Activated T-helper 1 cell treated with anti-CD3 and anti-CD28 coated beads, Interleukin-2, amount 50 U/mL, for 16 hours (primary cell): Measurements from ENCODE around the gene TNFRSF1B.

Source experiments
- DNase-seq, 2 donors: peaks; one replicate each; pipeline ENCODE4 v3.0.0-alpha.2; 2020; ENCODE audit warnings: low read depth in 1 of 2, low spot score in 1 of 2

Gene TNFRSF1B

GRCh38 chr1:12141163-12141850 is 25.5 kb upstream of the TNFRSF1B start:
- no peak for DNase-seq

DNA sequence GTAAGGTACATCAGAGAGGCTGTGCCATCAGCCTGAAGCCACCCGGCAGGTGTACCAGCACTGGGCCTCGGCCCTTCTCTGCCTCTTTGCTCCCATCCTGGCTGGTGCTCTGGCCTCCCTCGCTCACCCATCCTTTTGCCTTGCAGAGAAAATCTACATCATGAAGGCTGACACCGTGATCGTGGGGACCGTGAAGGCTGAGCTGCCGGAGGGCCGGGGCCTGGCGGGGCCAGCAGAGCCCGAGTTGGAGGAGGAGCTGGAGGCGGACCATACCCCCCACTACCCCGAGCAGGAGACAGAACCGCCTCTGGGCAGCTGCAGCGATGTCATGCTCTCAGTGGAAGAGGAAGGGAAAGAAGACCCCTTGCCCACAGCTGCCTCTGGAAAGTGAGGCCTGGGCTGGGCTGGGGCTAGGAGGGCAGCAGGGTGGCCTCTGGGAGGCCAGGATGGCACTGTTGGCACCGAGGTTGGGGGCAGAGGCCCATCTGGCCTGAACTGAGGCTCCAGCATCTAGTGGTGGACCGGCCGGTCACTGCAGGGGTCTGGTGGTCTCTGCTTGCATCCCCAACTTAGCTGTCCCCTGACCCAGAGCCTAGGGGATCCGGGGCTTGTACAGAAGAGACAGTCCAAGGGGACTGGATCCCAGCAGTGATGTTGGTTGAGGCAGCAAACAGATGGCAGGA is 24.5 kb upstream of the TNFRSF1B start:
- no peak for DNase-seq

GRCh38 chr1:12142891-12143630 is 23.7 kb upstream of the TNFRSF1B start:
- DNase-seq = no peak

- no peak for DNase-seq
Observed at GRCh38 chr1:12143631-12144155, 23.1 kb upstream of the TNFRSF1B start.

DNA sequence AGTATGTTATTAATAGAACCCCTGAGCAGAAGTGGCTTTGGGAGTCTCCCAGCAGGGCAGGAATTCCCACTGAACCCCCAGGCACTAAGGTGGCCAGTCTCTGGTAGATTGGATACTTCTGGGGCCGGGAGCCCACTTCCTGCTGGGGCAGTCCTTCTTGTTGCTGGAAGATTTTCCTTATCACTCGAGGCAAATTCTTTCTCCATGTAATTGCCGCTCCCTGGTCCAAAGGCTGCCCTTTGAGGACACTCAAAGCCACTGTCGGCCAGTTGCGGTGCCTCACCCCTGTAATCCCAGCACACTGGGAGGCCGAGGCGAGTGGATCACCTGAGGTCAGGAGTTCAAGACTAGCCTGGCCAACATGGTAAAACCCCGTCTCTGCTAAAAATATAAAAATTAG is 22.6 kb upstream of the TNFRSF1B start:
- no peak for DNase-seq

DNA sequence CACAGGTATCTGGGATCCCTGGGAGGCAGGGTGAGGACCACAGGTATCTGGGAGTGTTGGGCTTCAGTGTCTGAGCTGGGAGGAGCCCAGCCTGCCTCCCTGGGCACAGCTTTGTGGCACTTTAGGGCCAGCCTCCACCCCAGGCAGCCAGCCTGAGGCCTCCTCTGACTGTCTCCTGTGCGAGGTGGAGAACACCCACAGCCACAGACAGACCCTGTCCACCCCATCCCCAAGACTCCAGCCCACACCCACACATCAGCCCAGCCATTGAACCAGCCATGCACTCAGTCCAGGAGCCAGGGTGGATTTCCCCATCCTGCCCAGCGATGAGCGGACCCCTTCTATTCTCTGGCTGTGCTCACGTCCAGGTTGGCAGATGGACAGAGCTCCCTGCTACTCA is 21.8 kb upstream of the TNFRSF1B start:
- no peak for DNase-seq

- DNase-seq = no peak
Observed at GRCh38 chr1:12145616-12146342, 21.0 kb upstream of the TNFRSF1B start.

GRCh38 chr1:12146343-12147112 is 20.3 kb upstream of the TNFRSF1B start:
- DNase-seq = no peak

- DNase-seq = no peak
Observed at GRCh38 chr1:12147201-12147701, 19.5 kb upstream of the TNFRSF1B start.

DNA sequence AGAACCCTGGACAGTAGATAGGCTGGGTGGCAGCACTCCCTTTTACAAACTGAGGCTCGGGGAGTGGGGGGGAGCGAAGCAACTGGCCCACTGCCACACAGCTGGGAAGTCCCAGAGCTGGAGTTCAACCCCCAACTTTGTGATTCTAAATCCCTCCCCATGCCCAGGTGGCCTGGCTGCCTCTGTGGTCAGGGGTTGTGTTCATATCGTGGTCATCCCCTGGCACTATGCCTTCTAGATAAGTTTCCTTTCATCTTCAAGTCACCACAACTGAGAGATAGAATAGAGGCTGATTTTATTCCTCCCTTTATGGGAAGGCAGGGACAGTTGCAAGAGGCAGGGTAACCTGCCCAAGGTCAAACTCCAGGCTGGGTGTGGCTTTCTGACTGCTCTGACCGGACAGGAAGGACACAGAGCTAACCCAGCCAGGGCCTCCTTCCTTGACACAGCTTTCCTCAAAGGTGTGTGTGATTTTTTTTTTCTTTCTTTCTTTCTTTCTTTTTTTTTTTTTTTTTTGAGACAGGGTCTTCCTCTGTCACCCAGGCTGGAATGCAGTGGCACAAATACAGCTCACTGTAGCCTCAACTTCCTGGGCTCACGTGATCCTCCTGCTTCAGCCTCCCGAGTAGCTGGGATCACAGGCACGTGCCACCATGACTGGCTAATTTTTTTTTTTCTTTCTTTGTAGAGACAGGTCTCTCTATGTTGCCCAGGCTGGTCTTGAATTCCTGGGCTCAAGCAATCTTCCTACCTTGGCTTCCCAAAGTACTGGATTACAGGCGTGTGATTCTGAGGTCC is 18.4 kb upstream of the TNFRSF1B start:
- DNase-seq = no peak

- DNase-seq = no peak
Observed at GRCh38 chr1:12148958-12149790, 17.6 kb upstream of the TNFRSF1B start.

GRCh38 chr1:12149791-12150175 is 17.0 kb upstream of the TNFRSF1B start:
- DNase-seq = no peak

GRCh38 chr1:12150456-12151200 is 16.2 kb upstream of the TNFRSF1B start:
- no peak for DNase-seq

- DNase-seq = no peak
Observed at GRCh38 chr1:12151465-12151864, 15.3 kb upstream of the TNFRSF1B start.

DNA sequence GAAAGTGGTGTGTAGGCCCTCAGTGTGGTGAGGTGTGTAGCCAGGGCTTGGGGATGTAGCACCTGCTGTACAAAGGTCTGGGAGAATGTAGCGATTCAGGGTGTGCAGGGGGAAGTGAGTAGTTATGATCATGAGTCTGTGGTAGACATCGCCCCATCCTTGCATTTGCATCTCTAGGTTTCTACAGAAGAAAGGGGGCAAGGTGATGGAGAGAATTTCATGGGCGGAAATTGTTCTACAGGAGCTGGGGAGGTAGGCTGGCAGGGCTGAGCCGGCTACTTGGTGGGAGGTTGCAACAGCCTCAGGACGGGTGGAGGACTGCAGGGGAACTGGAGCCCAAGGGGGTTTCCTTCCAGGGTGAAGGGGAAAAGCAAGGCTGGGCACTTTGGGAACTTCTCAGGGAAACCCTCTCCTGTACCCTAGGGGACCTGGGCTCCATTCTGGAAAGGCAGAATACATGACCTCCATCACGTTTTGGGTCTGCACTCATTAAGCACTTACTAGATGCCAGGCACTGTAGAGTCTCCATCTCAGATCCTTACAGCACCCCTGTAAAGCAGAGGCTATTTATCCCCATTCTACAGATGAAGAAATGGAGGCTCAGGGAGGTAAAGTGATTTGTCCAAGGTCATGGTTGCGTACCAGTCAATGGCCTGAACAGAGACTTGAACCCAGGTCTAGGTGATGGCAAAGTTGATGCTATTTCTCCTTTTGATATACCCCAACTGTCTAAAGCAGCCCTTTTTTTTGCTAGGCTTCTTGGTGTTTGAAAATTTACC is 14.5 kb upstream of the TNFRSF1B start:
- DNase-seq = no peak

- no peak for DNase-seq
Observed at GRCh38 chr1:12153181-12153785, 13.5 kb upstream of the TNFRSF1B start.

GRCh38 chr1:12155328-12155727 is 11.5 kb upstream of the TNFRSF1B start:
- DNase-seq = no peak
